ENCODE data around the gene PRR5L. TPM values are rescaled to one million over a fixed set of nuclear protein-coding genes. Genes with fewer than 3 reads are reported as not detected.

PRR5L gene
- polyA plus RNA-seq, 1 of the 3 experiments (the other 2 are of a cell fraction) = 0.46 TPM

- H3K9me2 ChIP-seq = no peaks in the 10 kb centered on the region
- H3F3A ChIP-seq (replicated peaks; ENCODE audit: insufficient read depth) = no peaks in the 10 kb centered on the region
- H3K36me3 ChIP-seq (replicated peaks in 1 of 2; ENCODE audit: control insufficient read depth in 1 of 2, insufficient read depth in 2 of 2, low read length in 1 of 2) = no peaks in the 10 kb centered on the region
- 68% methylated on average over 4 of the region's 4 CpGs for WGBS (ENCODE audit: low lambda C conversion rate)
- TF ChIP-seq FOXJ3 (CRISPR knock-in tag; IDR thresholded peaks at IDR 0.05) (no peak), IRF3 (IDR thresholded peaks at IDR 0.05; ENCODE audit: low read depth, low read length) (no peak), USF1 (IDR thresholded peaks at IDR 0.05; ENCODE audit: borderline replicate concordance, low read depth) (no peak), TCF12 (IDR thresholded peaks at IDR 0.05) (no peak), TAF1 (IDR thresholded peaks at IDR 0.05; ENCODE audit: borderline replicate concordance, low read depth, low read length) (no peak), REST (IDR thresholded peaks at IDR 0.05; ENCODE audit: low read depth, low read length) (no peak), EP300 (IDR thresholded peaks at IDR 0.05; ENCODE audit: borderline replicate concordance in 1 of 2, low read depth in 1 of 2, low read length in 1 of 2) (no peak), POLR2AphosphoS5 (IDR thresholded peaks at IDR 0.05; ENCODE audit: low read depth, low read length) (no peak), SMC3 (IDR thresholded peaks at IDR 0.05; ENCODE audit: low read depth, low read length) (no peak)
- no peaks in the 10 kb centered on the region; the same call in 1 of the 2 replicates for H3K27me3 ChIP-seq (ENCODE audit: insufficient read depth)
- H3K27ac ChIP-seq (ENCODE audit: low read depth in 2 of 2, low read length in 1 of 2) = no peak overlapping the region
- no peak overlapping the region for H3K9ac ChIP-seq
- no peaks in the 10 kb centered on the region for H3K9me3 ChIP-seq
- CTCF ChIA-PET = interaction anchor here (1.0 kb wide), 1 partner anchor 181 kb away, joined by 4 read pairs; no protein-coding TSS in a partner anchor
- POLR2A ChIA-PET = no interaction called here
- no peak for DNase-seq
- H3K4me3 ChIP-seq (ENCODE audit: low read depth in 2 of 2, low read length in 1 of 2) = no peak overlapping the region
- H3K4me1 ChIP-seq (ENCODE audit: control insufficient read depth in 1 of 2, insufficient read depth in 2 of 2, low read depth in 1 of 2, low read length in 1 of 2) = no peaks in the 10 kb centered on the region
- H4K20me1 ChIP-seq (ENCODE audit: insufficient read depth) = no peaks in the 10 kb centered on the region
- H3K4me2 ChIP-seq = no peak overlapping the region
- H2AFZ ChIP-seq (ENCODE audit: low read depth) = no peak overlapping the region
- H3K79me2 ChIP-seq (ENCODE audit: insufficient read depth) = no peaks in the 10 kb centered on the region
Observed at GRCh38 chr11:36311926-36312595, 16.0 kb downstream of the PRR5L start.

Data from SK-N-SH (cell line).